Heart right ventricle (tissue), 16 donors: ENCODE measurements around the gene TRIM62. TPM values are rescaled to one million over a fixed set of nuclear protein-coding genes. Genes with fewer than 3 reads are reported as not detected.
A peak's percentile ranks its signal among the peaks of the same experiment; 100 is the strongest.

Source experiments
- ATAC-seq, 8 donors: fragments of 200-7000 bp; cut with Tn5 transposase; one replicate each; pipeline ENCODE4 v1.9.1; 2020; ENCODE audit warnings: mild to moderate bottlenecking in 8 of 8, moderate library complexity in 8 of 8, moderate number of reproducible peaks in 1 of 8
- DNase-seq, 2 donors: peaks; one replicate each; pipeline ENCODE4 v3.0.0-alpha.2; 2020
- H3K27ac ChIP-seq, 10 donors: fragments of 200-600 bp; sonication (generic) in 2 of 10; one replicate each; pipeline versions ENCODE4 v1.5.0 to v1.8.0; 2020 to 2022; ENCODE audit warnings: mild to moderate bottlenecking in 3 of 10
- H3K27me3 ChIP-seq, 7 donors: fragments of 200-600 bp; one replicate each; pipeline ENCODE4 v1.8.0; 2021 to 2022; ENCODE audit warnings: mild to moderate bottlenecking in 2 of 7
- H3K36me3 ChIP-seq, 9 donors: fragments of 200-600 bp; sonication (generic) in 1 of 9; one replicate each; pipeline versions ENCODE4 v1.5.0 to v1.8.0; 2020 to 2022; ENCODE audit warnings: mild to moderate bottlenecking in 2 of 9
- H3K4me1 ChIP-seq, 9 donors: fragments of 200-600 bp; sonication (generic) in 1 of 9; one replicate each; pipeline versions ENCODE4 v1.5.0 to v1.8.0; 2020 to 2022; ENCODE audit warnings: mild to moderate bottlenecking in 4 of 9
- H3K4me3 ChIP-seq, 10 donors: fragments of 200-600 bp; sonication (generic) in 2 of 10; one replicate each; pipeline versions ENCODE4 v1.5.0 to v1.8.0; 2020 to 2022; ENCODE audit warnings: mild to moderate bottlenecking in 7 of 10, moderate library complexity in 2 of 10
- H3K9me3 ChIP-seq, 11 donors: fragments of 200-600 bp in 10 of 11; sonication (generic) in 2 of 11; one replicate each; pipeline versions ENCODE4 v1.5.0 to v1.8.0; 2013 to 2022; ENCODE audit warnings: mild to moderate bottlenecking in 2 of 11, control low read depth in 1 of 11, moderate library complexity in 1 of 11
- CTCF ChIP-seq, 9 donors: fragments of 200-600 bp; sonication (generic) in 2 of 9; IDR thresholded peaks; one replicate each; pipeline versions ENCODE4 v1.5.0 to v1.8.0; 2021 to 2022; ENCODE audit warnings: antibody characterized with exemption in 9 of 9, mild to moderate bottlenecking in 5 of 9, moderate library complexity in 1 of 9
- WGBS, 2 donors: extraction: QIAGEN DNeasy Blood & Tissue Kit; methylation state at CpG; one replicate each; pipeline ENCODE4 v1.1.7; 2013; ENCODE audit warnings: inconsistent platforms in 1 of 2; 5-methylcytosine and 5-hydroxymethylcytosine counted together
- intact Hi-C, 10 donors: fragments of 100-400 bp; cut with DNase I; formaldehyde crosslinking; loops; one replicate each; pipeline versions ENCODE4 v1.11.1 to v1.14.2; 2022
- polyA plus RNA-seq, 2 donors: library from polyadenylated mRNA; stranded (reverse); fragments of 200-250 nt; gene quantifications; one replicate each; pipeline ENCODE4 v1.2.3, GENCODE V29; 2013
- total RNA-seq, 10 donors: library from RNA; stranded (reverse); fragmentation: NEBNext Ultra II Directional in 3 of 10; extraction: Animal tissue kit (Norgen Biotek cat#: 25700) in 3 of 10; gene quantifications; one replicate each; pipeline versions ENCODE4 v1.2.1 to v1.2.4, GENCODE V29; 2021 to 2023
- donor health status: Arrhythmogenic right ventricular cardiomyopathy.
- donor health status: ischemic (EF 13 %, LVEDD 7.1; RV severe dilation, severe dysfunction).
- donor health status: healthy with polysubstance abuse.
- donor health status: DM: no; HTN: yes; CAD: no.
- donor health status: DM: no; HTN: no; CAD: no.
- donor health status: ischemic (EF 25% LVEDD 6.9; RV normal size, moderate dysfunction).
- donor health status: ischemic (EF 25% LVEDD 5.7; RV mildly dilated, moderate dysfunction).
- donor health status: healthy.
- donor health status: DM: yes; HTN: yes; CAD: no.
- donor health status: Ischemic cardiomyopathy.
- donor health status: ischemic (EF 35%, LVEDD 5.7; RV mildly dilated, moderate dysfunction).
- donor health status: nonischemic (EF 11% LVEDD 7.7; RV severe dilation, severe dysfunction).
- donor health status: DM: yes; HTN: yes; CAD: no.
- donor health status: PGD.
- donor health status: ischemic (EF 29% LVEDD 5.4; RV normal size, mild dysfunction).
- donor health status: nonischemic (EF 23%, LVEDD 6.1; RV moderate dilation, normal function).

Gene TRIM62
- total and polyA plus RNA-seq, 12 donors = 2.0 to 3.7 (median 2.6) TPM

GRCh38 chr1:33173091-33173490 lies 8.8 kb downstream of the TRIM62 start:
- DNase-seq (no peak), ATAC-seq (no peak)
- Histone ChIP-seq H3K9me3 (no peaks in the 10 kb centered on the region), H3K36me3 (peaks cover 0 to 23% (median 0%) of the 10 kb centered on the region in 9 donors), H3K4me3 (no peak overlapping the region), H3K27me3 (no peaks in the 10 kb centered on the region), H3K4me1 (peaks cover 9 to 45% (median 24%) of the 10 kb centered on the region in 9 donors), H3K27ac (no peak overlapping the region)
- 69% methylated on average over 4 of the region's 4 CpGs for WGBS, 2 donors
- TF ChIP-seq CTCF (IDR thresholded peaks at IDR 0.05) = no peak
- intact Hi-C loops = no loop called here

- intact Hi-C loops = no loop called here
- Histone ChIP-seq H3K27me3 (no peaks in the 10 kb centered on the region), H3K9me3 (no peaks in the 10 kb centered on the region), H3K4me3 (no peak overlapping the region), H3K4me1 (peaks cover 9 to 45% (median 24%) of the 10 kb centered on the region in 9 donors), H3K36me3 (peaks cover 0 to 28% (median 0%) of the 10 kb centered on the region in 9 donors), H3K27ac (peak overlapping the region in 4 of 10 donors; percentile 10 to 60 (median 37))
- WGBS, 2 donors = 69 to 71% methylated on average over 9 of the region's 9 CpGs
- no peak for ATAC-seq
- no peak for TF ChIP-seq CTCF (IDR thresholded peaks at IDR 0.05)
- no peak for DNase-seq
These were observed 9.6 kb downstream of the TRIM62 start for GRCh38 chr1:33171977-33172813.

- H3K4me3 ChIP-seq = no peak overlapping the region
- peak overlapping the region in 9 of 10 donors; percentile 31 to 80 (median 59) for H3K27ac ChIP-seq
- ATAC-seq (peak; percentile 76 to 91 (median 90)), DNase-seq (peak; percentile 68 to 83)
- H3K27me3 ChIP-seq = no peaks in the 10 kb centered on the region
- no peak for TF ChIP-seq CTCF (IDR thresholded peaks at IDR 0.05)
- 61 to 67% methylated on average over 13 of the region's 13 CpGs for WGBS, 2 donors
- H3K36me3 ChIP-seq = peaks cover 0 to 31% (median 0%) of the 10 kb centered on the region in 9 donors
- H3K4me1 ChIP-seq = peaks cover 9 to 35% (median 22%) of the 10 kb centered on the region in 9 donors
- intact Hi-C loops = no loop called here
- no peaks in the 10 kb centered on the region for H3K9me3 ChIP-seq
These were observed 11.2 kb downstream of the TRIM62 start for GRCh38 chr1:33170351-33171274.
